Stimulated activated CD4-positive, alpha-beta T cell treated with anti-CD3 and anti-CD28 coated beads, TNF-alpha, amount 100 ng/mL, for 1 hour (primary cell): ENCODE measurements around the gene PRPH.

Experiments
- DNase-seq, 3 donors: peaks; one replicate each; pipeline ENCODE4 v3.0.0-alpha.2; 2020; ENCODE audit warnings: low read depth in 3 of 3, low spot score in 1 of 3

The PRPH gene

DNA sequence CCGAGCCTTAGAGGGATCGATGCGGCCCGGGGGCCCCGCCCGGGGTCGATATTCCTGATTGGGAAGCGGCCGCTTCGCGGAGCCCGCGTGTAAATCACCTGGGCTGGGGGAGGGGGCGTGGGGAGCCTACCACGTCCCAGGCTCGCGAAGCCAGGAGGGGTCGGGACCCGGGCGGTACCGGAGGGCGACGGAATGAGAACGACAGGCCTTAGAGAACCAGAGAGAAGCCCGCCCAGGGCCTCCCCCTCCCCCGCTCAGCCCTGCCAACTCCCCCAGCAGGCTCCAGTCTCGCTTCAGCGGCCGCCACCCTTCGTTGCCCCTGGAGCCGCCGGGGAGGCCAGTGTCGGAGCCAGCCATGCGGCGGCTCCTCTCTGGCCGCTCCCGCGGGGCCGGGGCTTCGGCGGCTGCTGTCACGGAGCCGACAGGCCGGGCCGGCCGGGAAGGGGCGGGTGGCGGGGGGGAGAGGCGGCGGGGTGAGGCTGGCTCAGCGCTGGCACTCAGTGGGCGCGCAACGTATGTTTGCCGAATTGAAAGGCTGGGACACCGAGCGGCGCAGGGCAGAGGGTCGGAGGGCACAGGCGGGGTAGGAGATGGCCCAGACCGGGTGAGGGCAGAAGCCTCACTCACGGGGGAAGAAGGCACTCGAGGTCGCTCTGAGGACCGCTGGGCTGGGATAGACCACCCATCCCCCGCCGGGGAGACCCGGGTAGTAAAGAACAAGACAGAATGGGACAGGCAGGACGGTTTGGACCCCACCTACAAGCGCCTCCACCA is 50.3 kb downstream of the PRPH start:
- DNase-seq, result no peak

DNA sequence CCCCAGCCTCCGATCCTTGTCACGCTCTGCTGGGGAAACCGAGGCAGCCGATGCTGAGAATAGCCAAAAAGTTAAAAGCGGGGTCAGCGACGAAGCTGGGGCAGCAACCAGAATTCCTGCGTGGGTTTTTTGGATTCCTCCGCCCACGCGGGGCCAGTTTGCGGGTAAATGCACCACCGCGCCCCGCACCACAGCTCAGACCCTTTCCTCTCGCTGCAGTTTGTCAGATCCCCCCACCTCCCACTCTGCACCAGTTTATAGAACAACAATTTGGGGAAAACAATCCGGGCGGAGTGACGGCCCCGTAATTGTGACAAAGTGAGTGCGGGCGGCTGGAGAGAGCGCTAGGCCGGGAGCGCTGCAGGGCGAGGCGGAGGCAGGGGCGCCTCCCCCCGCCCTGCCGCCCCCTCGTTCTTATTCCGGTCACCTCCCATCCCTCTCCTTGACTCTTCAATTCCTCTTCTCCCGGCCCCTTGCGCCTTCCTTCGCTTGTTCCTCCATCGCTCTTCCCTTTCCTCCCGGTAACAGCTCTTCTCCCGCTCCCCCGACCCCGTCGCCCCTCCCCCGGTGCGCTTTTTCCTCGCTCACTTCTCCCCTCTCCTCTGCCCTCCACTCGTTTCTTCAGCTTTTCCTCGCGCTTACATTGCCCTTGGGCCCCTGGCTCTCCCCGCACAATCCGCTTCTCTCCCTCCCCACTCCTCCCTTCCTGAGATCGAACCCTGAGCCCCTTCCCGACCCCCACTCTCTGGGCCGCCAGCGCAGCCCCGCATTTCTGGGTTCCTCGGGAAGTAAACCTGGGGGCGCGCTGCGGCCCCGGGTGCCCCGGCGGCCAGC is 51.1 kb downstream of the PRPH start:
- DNase-seq, result no peak

DNA sequence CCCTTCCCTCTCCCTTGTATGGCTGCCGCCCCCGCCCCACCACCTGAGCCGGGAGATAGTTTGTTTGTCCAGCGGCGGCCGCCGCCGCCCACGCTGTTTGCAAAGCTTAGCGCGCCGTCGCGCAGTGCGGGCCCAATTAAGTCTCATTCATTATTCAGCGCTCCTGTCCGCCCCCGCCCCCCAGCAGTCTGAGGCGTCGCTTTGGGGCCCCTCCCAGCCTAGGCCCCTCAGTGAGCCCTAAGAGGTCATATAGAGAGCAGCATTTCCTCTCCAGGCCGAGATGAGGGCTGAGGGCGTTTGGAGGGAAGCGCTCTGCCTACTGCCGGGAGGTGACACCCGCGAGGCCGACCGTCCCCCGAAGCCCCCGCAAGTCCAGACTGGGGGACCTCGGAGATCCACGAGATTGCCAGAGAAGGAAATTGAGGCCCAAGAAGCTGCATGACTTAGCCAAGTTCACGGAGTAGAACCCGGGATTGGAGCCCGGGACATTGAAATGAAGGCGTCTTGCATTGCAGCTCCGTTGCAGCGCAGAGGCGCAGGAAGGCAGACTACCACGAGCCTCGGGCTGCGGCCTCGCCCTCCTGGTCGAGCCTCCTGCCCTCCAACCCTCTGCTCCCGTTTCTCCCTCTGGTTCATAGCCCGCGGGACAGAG is 51.8 kb downstream of the PRPH start, which contains the start of gene DNAJC22:
Gene DNAJC22 (plus strand): TSS at position 230 of the 652 bp plus-strand sequence. CDS start 1,985 bp downstream, outside the sequence.
- DNase-seq, result no peak

DNA sequence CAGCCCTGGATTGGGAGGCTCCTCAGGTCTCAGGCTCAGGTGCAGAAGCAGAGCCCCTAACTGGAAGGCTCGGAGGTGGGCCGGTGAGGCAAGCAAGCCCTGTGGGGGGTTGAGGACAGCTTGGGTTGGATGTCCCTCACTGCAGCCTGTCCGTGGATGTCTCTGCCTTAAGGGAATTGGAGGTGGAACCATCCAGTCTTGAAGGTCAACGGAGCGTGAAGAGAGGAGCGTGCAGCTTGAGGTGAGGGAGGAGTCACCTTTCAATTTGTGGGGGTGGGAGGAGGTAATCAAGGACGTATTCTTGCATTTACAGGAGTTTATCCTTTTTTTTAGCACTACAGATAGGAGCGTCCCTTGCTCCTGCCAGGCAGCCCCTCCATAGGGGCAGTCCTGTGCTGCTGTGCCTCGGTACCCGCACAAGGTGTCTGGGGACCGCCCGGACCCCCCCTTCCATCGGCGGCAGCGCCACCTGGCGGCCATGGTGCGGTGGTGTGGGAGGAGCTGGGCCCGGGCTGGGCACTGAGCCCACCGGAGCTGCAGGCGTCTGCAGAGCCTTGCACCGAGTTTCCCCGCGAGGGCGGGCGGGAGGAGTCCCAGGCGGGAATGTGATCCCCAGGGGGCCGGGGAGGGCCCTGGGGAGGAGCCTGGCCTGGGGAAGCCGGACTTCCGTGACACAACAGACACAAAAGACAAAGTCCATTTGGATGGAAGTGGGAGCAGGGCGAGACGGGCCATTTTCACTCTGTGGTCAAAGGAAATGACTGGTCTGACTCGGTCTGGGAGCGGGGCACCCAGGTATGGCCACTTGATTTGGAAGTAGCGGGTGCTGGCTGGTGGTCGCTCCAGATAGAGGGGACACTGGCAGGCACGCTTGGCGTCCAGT is 52.6 kb downstream of the PRPH start:
- DNase-seq, result peak; percentile 32 to 74 (median 63)
